H1 (cell line): ENCODE results near the gene FGB. TPM values are rescaled to one million over a fixed set of nuclear protein-coding genes. Genes with fewer than 3 reads are reported as not detected.

Source experiments
- CTCF ChIA-PET: fragments of 300-600 bp; sonication (Branson Sonifier 250); formaldehyde crosslinking; loops from one replicate; lab custom pipeline; 2021; ENCODE audit not compliant: partially characterized antibody; lab: Charles Lee
- POLR2A ChIA-PET: fragments of 300-600 bp; sonication (Branson Sonifier 250); formaldehyde crosslinking; loops from one replicate; lab custom pipeline; 2021; ENCODE audit warnings: inconsistent platforms; ENCODE audit not compliant: partially characterized antibody; lab: Charles Lee
- DNase-seq, 2 experiments: peaks; one replicate each; pipeline versions ENCODE4 v3.0.0 to v3.0.0-alpha.2; 2010 to 2022; ENCODE audit warnings: low spot score in 2 of 2, low read depth in 1 of 2, mixed read lengths in 1 of 2
- FAIRE-seq: peaks from 2 replicates; lab custom pipeline; 2011; peaks lifted over from hg19 to GRCh38; lab: Jason Lieb, UNC
- H2AFZ ChIP-seq: 2 replicates; pipeline ENCODE4 v1.8.1; 2012; ENCODE audit warnings: low read length, inconsistent platforms
- H2AK5ac ChIP-seq: 2 replicates; pipeline ENCODE4 v1.6.1; 2013; ENCODE audit warnings: low read depth, low read length
- H2BK120ac ChIP-seq: replicated peaks from 2 replicates; pipeline ENCODE3; 2013; ENCODE audit warnings: low read depth, low read length, inconsistent platforms
- H2BK12ac ChIP-seq: 2 replicates; pipeline ENCODE4 v1.6.1; 2013; ENCODE audit warnings: low read depth, low read length
- H2BK15ac ChIP-seq: 2 replicates; pipeline ENCODE4 v1.6.1; 2013; ENCODE audit warnings: low read length
- H2BK20ac ChIP-seq: 2 replicates; pipeline ENCODE4 v1.6.1; 2013; ENCODE audit warnings: low read length
- H2BK5ac ChIP-seq: 2 replicates; pipeline ENCODE4 v1.6.1; 2013; ENCODE audit warnings: low read depth, low read length
- H3K14ac ChIP-seq: 2 replicates; pipeline ENCODE4 v1.6.1; 2013; ENCODE audit warnings: inconsistent platforms; ENCODE audit not compliant: insufficient read length
- H3K18ac ChIP-seq: 2 replicates; pipeline ENCODE4 v1.6.1; 2013; ENCODE audit warnings: low read length; ENCODE audit errors: extremely low read depth
- H3K23ac ChIP-seq: 2 replicates; pipeline ENCODE4 v1.6.1; 2013; ENCODE audit warnings: inconsistent platforms; ENCODE audit not compliant: insufficient read length
- H3K23me2 ChIP-seq: 2 replicates; pipeline ENCODE4 v1.6.1; 2013; ENCODE audit warnings: low read depth, low read length
- H3K27ac ChIP-seq: 2 replicates; pipeline ENCODE4 v1.6.1; 2011; ENCODE audit warnings: low read depth, low read length, inconsistent platforms
- H3K27me3 ChIP-seq, 4 experiments: replicated peaks in 1 of 4; 1 replicate in 1 of 4; 2 replicates in 3 of 4; pipeline versions ENCODE4 v1.6.1 to v1.8.1; 2011 to 2013; ENCODE audit warnings: low read length in 3 of 4, mild to moderate bottlenecking in 3 of 4, inconsistent platforms in 2 of 4, mixed read lengths in 2 of 4, moderate library complexity in 1 of 4; ENCODE audit not compliant: control insufficient read depth in 3 of 4, insufficient read depth in 3 of 4; ENCODE audit errors: extremely low read depth in 1 of 4
- H3K36me3 ChIP-seq, 4 experiments: 2 replicates each; pipeline versions ENCODE4 v1.6.1 to v1.8.1; 2011 to 2013; ENCODE audit warnings: mild to moderate bottlenecking in 4 of 4, low read length in 3 of 4, moderate library complexity in 2 of 4, control low read depth in 1 of 4, inconsistent platforms in 1 of 4; ENCODE audit not compliant: insufficient read depth in 4 of 4, control insufficient read depth in 2 of 4
- H3K4ac ChIP-seq: replicated peaks from 2 replicates; pipeline ENCODE3; 2013; ENCODE audit warnings: low read length, low read depth, mixed read lengths, inconsistent platforms; ENCODE audit not compliant: insufficient read length
- H3K4me1 ChIP-seq, 4 experiments: replicated peaks in 1 of 4; 1 replicate in 1 of 4; 2 replicates in 3 of 4; pipeline versions ENCODE4 v1.6.1 to v1.8.1; 2011 to 2013; ENCODE audit warnings: low read length in 3 of 4, inconsistent platforms in 2 of 4, mixed read lengths in 1 of 4; ENCODE audit not compliant: insufficient read depth in 4 of 4, control insufficient read depth in 3 of 4
- H3K4me2 ChIP-seq, 2 experiments: 2 replicates each; pipeline versions ENCODE4 v1.6.1 to v1.8.1; 2011 to 2013; ENCODE audit warnings: low read depth in 2 of 2, low read length in 2 of 2, control low read depth in 1 of 2, inconsistent platforms in 1 of 2, mild to moderate bottlenecking in 1 of 2; ENCODE audit not compliant: insufficient read depth in 1 of 2
- H3K4me3 ChIP-seq, 4 experiments: fragments of 200-600, 300-600 bp in 1 of 4; sonication (generic), shearing (Covaris generic), sonication (Bioruptor Twin) in 1 of 4; 2 replicates each; pipeline versions ENCODE4 v1.5.1 to v1.8.1; 2011 to 2016; ENCODE audit warnings: low read length in 4 of 4, low read depth in 3 of 4, control low read depth in 2 of 4, inconsistent platforms in 2 of 4, mild to moderate bottlenecking in 2 of 4, mixed read lengths in 1 of 4, moderate library complexity in 1 of 4; ENCODE audit not compliant: insufficient read depth in 2 of 4; ENCODE audit errors: extremely low read depth in 1 of 4
- H3K56ac ChIP-seq: replicated peaks from 2 replicates; pipeline ENCODE3; 2013; ENCODE audit warnings: low read depth, mild to moderate bottlenecking, mixed read lengths, low read length, inconsistent platforms; ENCODE audit not compliant: insufficient read length
- H3K79me1 ChIP-seq: 2 replicates; pipeline ENCODE4 v1.6.1; 2013; ENCODE audit warnings: low read depth, low read length, control low read depth
- H3K79me2 ChIP-seq, 2 experiments: 2 replicates each; pipeline versions ENCODE4 v1.6.1 to v1.8.1; 2012 to 2013; ENCODE audit warnings: low read length in 2 of 2, mild to moderate bottlenecking in 2 of 2, inconsistent platforms in 1 of 2; ENCODE audit not compliant: insufficient read depth in 2 of 2, control insufficient read depth in 1 of 2
- H3K9ac ChIP-seq, 4 experiments: replicated peaks in 1 of 4; 1 replicate in 1 of 4; 2 replicates in 3 of 4; pipeline versions ENCODE4 v1.6.1 to v1.8.1; 2011 to 2013; ENCODE audit warnings: low read depth in 3 of 4, low read length in 3 of 4, control low read depth in 2 of 4, mild to moderate bottlenecking in 2 of 4, moderate library complexity in 2 of 4, inconsistent platforms in 1 of 4; ENCODE audit errors: extremely low read depth in 1 of 4
- H3K9me3 ChIP-seq, 2 experiments: 2 replicates each; pipeline versions ENCODE4 v1.6.1 to v1.8.1; 2012 to 2013; ENCODE audit warnings: mild to moderate bottlenecking in 2 of 2, moderate library complexity in 2 of 2, control low read depth in 1 of 2, inconsistent platforms in 1 of 2, low read depth in 1 of 2, low read length in 1 of 2, mixed read lengths in 1 of 2; ENCODE audit not compliant: insufficient read depth in 2 of 2
- H4K20me1 ChIP-seq, 2 experiments: replicated peaks in 1 of 2; 2 replicates each; pipeline versions ENCODE3 to v1.8.1; 2011 to 2013; ENCODE audit warnings: inconsistent platforms in 2 of 2, low read length in 2 of 2, mild to moderate bottlenecking in 1 of 2; ENCODE audit not compliant: insufficient read depth in 2 of 2, control insufficient read depth in 1 of 2
- H4K5ac ChIP-seq: 2 replicates; pipeline ENCODE4 v1.6.1; 2013; ENCODE audit warnings: low read length, low read depth, mixed read lengths, inconsistent platforms; ENCODE audit not compliant: insufficient read length
- H4K8ac ChIP-seq: 2 replicates; pipeline ENCODE4 v1.8.0; 2013; ENCODE audit warnings: mild to moderate bottlenecking, moderate library complexity, low read length, inconsistent platforms; ENCODE audit not compliant: insufficient read depth; ENCODE audit errors: extremely low read depth
- H4K91ac ChIP-seq: replicated peaks from 2 replicates; pipeline ENCODE3; 2013; ENCODE audit warnings: low read length, mixed read lengths, inconsistent platforms; ENCODE audit not compliant: insufficient read length
- ATF2 ChIP-seq: IDR thresholded peaks from 2 replicates; pipeline ENCODE4 v1.6.1; 2012; ENCODE audit warnings: low read length, inconsistent platforms
- CBX8 ChIP-seq: fragments of 300-800, 300-1000 bp; sonication (generic); IDR thresholded peaks from 2 replicates; pipeline ENCODE4 v1.7.1; 2016; ENCODE audit warnings: low read depth, low read length, borderline replicate concordance
- E2F6 ChIP-seq: IDR thresholded peaks from 2 replicates; pipeline ENCODE4 v1.6.1; 2012; ENCODE audit warnings: inconsistent platforms
- EGR1 ChIP-seq: IDR thresholded peaks from 2 replicates; pipeline ENCODE4 v1.6.1; 2011; ENCODE audit warnings: low read depth, low read length, borderline replicate concordance
- HDAC2 ChIP-seq, 2 experiments: fragments of 300-600 bp in 1 of 2; sonication (generic) in 1 of 2; IDR thresholded peaks; 2 replicates each; pipeline ENCODE4 v1.6.1; 2011 to 2012; ENCODE audit warnings: low read depth in 2 of 2, low read length in 2 of 2, mild to moderate bottlenecking in 2 of 2, moderate library complexity in 2 of 2, borderline replicate concordance in 1 of 2, inconsistent platforms in 1 of 2
- NANOG ChIP-seq: IDR thresholded peaks from 2 replicates; pipeline ENCODE4 v1.6.1; 2011; ENCODE audit warnings: low read length, low read depth, mild to moderate bottlenecking, inconsistent platforms; ENCODE audit not compliant: insufficient read depth, poor library complexity, severe bottlenecking
- SAP30 ChIP-seq: fragments of 300-600 bp; sonication (generic); IDR thresholded peaks from 2 replicates; pipeline ENCODE4 v1.7.1; 2012; ENCODE audit warnings: low read length, moderate library complexity, mild to moderate bottlenecking, inconsistent platforms; ENCODE audit not compliant: insufficient read depth, insufficient replicate concordance
- SIN3A ChIP-seq, 2 experiments: IDR thresholded peaks in 1 of 2; conservative IDR thresholded peaks in 1 of 2; 2 replicates each; pipeline ENCODE4 v1.6.1; 2011 to 2012; ENCODE audit warnings: low read length in 2 of 2, improper control_type of control experiment in 1 of 2, low read depth in 1 of 2, mild to moderate bottlenecking in 1 of 2
- SP4 ChIP-seq: IDR thresholded peaks from 2 replicates; pipeline ENCODE4 v1.6.1; 2012; ENCODE audit warnings: low read length, inconsistent platforms
- TEAD4 ChIP-seq: IDR thresholded peaks from 2 replicates; pipeline ENCODE4 v1.6.1; 2012; ENCODE audit warnings: low read depth, low read length, inconsistent platforms, mixed read lengths
- WGBS, 2 experiments: shearing (Covaris generic) in 1 of 2; methylation state at CpG; one replicate each; pipeline versions ENCODE4 v1.1.6 to v1.1.7; 2013 to 2015; ENCODE audit warnings: low lambda C conversion rate in 2 of 2, mixed read lengths in 2 of 2, inconsistent platforms in 1 of 2, low coverage in 1 of 2, missing lambda C conversion rate in 1 of 2; ENCODE audit not compliant: insufficient replicate concordance in 2 of 2, insufficient coverage in 1 of 2, insufficient read length in 1 of 2; ENCODE audit errors: extremely low coverage in 1 of 2, missing lambda C conversion rate in 1 of 2; 5-methylcytosine and 5-hydroxymethylcytosine counted together
- polyA plus RNA-seq, 7 experiments: library from polyadenylated mRNA; depleted of rRNA in 3 of 7; stranded (reverse) in 5 of 7; unstranded in 2 of 7; fragments of >200 nt in 5 of 7; fragments of 200-250 nt in 2 of 7; gene quantifications; 1 replicate in 5 of 7; 2 replicates in 1 of 7; 4 replicates in 1 of 7; pipeline versions ENCODE4 v1.2.1 to v1.2.3, GENCODE V29; 2011 to 2013; ENCODE audit warnings: missing spikeins in 2 of 7, mixed read lengths in 2 of 7
- total RNA-seq: library from RNA; stranded (reverse); fragmentation: NEBNext Ultra II Directional; extraction: Animal tissue kit (Norgen Biotek cat#: 25700); gene quantifications from 2 replicates; pipeline ENCODE4 v1.2.1, GENCODE V29; 2021

Gene FGB
- total and polyA plus RNA-seq, 2 of the 8 experiments (the other 6 are each of a cell fraction or from before 2014, with no cell fraction given): not detected

GRCh38 chr4:154584259-154584658 is 21.4 kb downstream of the FGB start:
- Histone ChIP-seq H4K8ac (no peak overlapping the region), H2BK15ac (no peak overlapping the region), H3K9me3 (no peaks in the 10 kb centered on the region), H3K4me1 (no peaks in the 10 kb centered on the region), H3K36me3 (no peaks in the 10 kb centered on the region), H4K5ac (no peak overlapping the region), H4K91ac (no peak overlapping the region), H3K27ac (no peak overlapping the region), H3K4me3 (no peak overlapping the region), H3K4ac (no peak overlapping the region), H2AK5ac (no peak overlapping the region), H3K9ac (no peak overlapping the region), H3K79me1 (no peaks in the 10 kb centered on the region), H3K14ac (no peak overlapping the region), H2BK12ac (no peak overlapping the region), H2BK20ac (no peak overlapping the region), H2BK5ac (no peak overlapping the region), H3K23me2 (no peaks in the 10 kb centered on the region), H3K27me3 (no peaks in the 10 kb centered on the region), H3K23ac (no peak overlapping the region), H3K56ac (no peak overlapping the region), H3K18ac (no peak overlapping the region), H2BK120ac (no peak overlapping the region), H3K4me2 (no peak overlapping the region), H4K20me1 (no peaks in the 10 kb centered on the region), H2AFZ (no peak overlapping the region), H3K79me2 (no peaks in the 10 kb centered on the region)
- FAIRE-seq: no peak
- 83% methylated on average over 5 of the region's 5 CpGs; no CpG with 5 or more reads in 1 of the 2 experiments for WGBS, 2 experiments
- CTCF ChIA-PET: interaction anchor here (0.7 to 2.3 kb wide), 5 partner anchors 10 to 39 kb away, joined by 3 to 11 read pairs (median 3); no protein-coding TSS in a partner anchor
- POLR2A ChIA-PET: no interaction called here
- no peak for DNase-seq
- no peak for TF ChIP-seq SAP30
- TF ChIP-seq SP4: no peak
- TF ChIP-seq HDAC2 (IDR thresholded peaks at IDR 0.05; ENCODE audit: borderline replicate concordance in 1 of 2, low read depth in 2 of 2, low read length in 2 of 2): no peak
- no peak for TF ChIP-seq CBX8
- no peak for TF ChIP-seq E2F6
- TF ChIP-seq TEAD4: no peak
- no peak for TF ChIP-seq ATF2
- TF ChIP-seq NANOG: no peak
- no peak for TF ChIP-seq EGR1
- TF ChIP-seq SIN3A (conservative IDR thresholded peaks at IDR 0.05 in 1 of 2, IDR thresholded peaks at IDR 0.05 in 1 of 2; ENCODE audit: low read depth in 1 of 2, low read length in 2 of 2): no peak
